Esophagus squamous epithelium (tissue), 4 donors: Measurements from ENCODE around the gene RAPGEFL1.

ENCODE experiments used
- POLR2A ChIP-seq, 4 donors: fragments of 450-650 bp; IDR thresholded peaks; one replicate each; pipeline ENCODE4 v1.6.1; 2017; ENCODE audit warnings: antibody characterized with exemption in 4 of 4, mild to moderate bottlenecking in 4 of 4, moderate library complexity in 3 of 4
- TF ChIP-seq, protein P1 (sequence below), 6 experiments: fragments of 450-650 bp in 4 of 6; fragments of 200-600 bp in 2 of 6; sonication (generic) in 2 of 6; IDR thresholded peaks; one replicate each; pipeline ENCODE4 v1.5.1; 2016 to 2019; ENCODE audit warnings: antibody characterized with exemption in 6 of 6, mild to moderate bottlenecking in 4 of 6, moderate library complexity in 4 of 6

DNA sequence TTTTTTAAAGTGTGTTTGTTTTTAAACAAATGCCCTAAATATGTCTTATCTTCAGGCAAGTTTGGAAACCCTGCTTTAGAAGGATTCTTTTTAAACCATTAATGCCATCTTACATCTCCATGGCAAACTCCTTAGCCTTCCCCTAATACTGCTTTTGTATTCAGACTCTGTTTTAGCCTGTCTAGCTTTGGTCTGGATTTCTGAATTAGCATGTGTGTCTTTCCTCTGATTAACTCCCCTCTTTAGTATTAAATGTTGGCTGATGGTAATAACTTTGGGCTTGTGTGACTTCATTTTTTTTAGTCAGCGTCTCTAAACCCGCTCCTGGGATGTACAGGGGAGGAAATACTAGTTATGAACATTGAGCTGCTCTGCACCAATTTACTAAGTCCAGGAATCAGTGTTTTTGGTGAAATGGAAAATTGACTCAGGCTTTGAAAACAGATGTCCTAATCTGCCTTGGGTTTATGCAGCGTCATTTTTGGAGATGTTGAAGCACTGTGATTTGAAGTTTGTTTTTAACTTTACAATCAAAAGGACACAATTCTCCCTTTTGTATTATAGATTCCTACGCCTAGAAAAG, 64.1 kb downstream of the RAPGEFL1 start:
- TF ChIP-seq POLR2A (IDR thresholded peaks at IDR 0.05) = no peak
- TF ChIP-seq, protein P1, sequence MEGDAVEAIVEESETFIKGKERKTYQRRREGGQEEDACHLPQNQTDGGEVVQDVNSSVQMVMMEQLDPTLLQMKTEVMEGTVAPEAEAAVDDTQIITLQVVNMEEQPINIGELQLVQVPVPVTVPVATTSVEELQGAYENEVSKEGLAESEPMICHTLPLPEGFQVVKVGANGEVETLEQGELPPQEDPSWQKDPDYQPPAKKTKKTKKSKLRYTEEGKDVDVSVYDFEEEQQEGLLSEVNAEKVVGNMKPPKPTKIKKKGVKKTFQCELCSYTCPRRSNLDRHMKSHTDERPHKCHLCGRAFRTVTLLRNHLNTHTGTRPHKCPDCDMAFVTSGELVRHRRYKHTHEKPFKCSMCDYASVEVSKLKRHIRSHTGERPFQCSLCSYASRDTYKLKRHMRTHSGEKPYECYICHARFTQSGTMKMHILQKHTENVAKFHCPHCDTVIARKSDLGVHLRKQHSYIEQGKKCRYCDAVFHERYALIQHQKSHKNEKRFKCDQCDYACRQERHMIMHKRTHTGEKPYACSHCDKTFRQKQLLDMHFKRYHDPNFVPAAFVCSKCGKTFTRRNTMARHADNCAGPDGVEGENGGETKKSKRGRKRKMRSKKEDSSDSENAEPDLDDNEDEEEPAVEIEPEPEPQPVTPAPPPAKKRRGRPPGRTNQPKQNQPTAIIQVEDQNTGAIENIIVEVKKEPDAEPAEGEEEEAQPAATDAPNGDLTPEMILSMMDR (IDR thresholded peaks at IDR 0.05) = no peak
